GM23248 (cell line): ENCODE measurements around the gene C16orf89. TPM values are rescaled to one million over a fixed set of nuclear protein-coding genes. Genes with fewer than 3 reads are reported as not detected.

ENCODE experiments used
- DNase-seq: peaks from one replicate; pipeline ENCODE4 v3.0.0-alpha.2; 2015
- H2AFZ ChIP-seq: fragments of 200-600 bp; sonication (generic); 2 replicates; pipeline ENCODE4 v1.6.1; 2016; ENCODE audit warnings: antibody characterized with exemption
- H3F3A ChIP-seq: fragments of 200-600 bp; sonication (generic); 2 replicates; pipeline ENCODE4 v1.6.1; 2016; ENCODE audit warnings: mild to moderate bottlenecking, antibody characterized with exemption, mixed run types; ENCODE audit not compliant: insufficient read depth
- H3K27ac ChIP-seq: fragments of 200-600 bp; sonication (generic); 2 replicates; pipeline ENCODE4 v1.5.1; 2016; ENCODE audit warnings: mild to moderate bottlenecking
- H3K27me3 ChIP-seq: fragments of 200-600 bp; sonication (generic); replicated peaks from 2 replicates; pipeline ENCODE4 v1.6.1; 2016; ENCODE audit warnings: mild to moderate bottlenecking; ENCODE audit not compliant: insufficient read depth
- H3K36me3 ChIP-seq: fragments of 200-600 bp; sonication (generic); 2 replicates; pipeline ENCODE4 v1.6.1; 2016; ENCODE audit warnings: low read depth, mild to moderate bottlenecking
- H3K4me1 ChIP-seq: fragments of 200-600 bp; sonication (generic); 2 replicates; pipeline ENCODE4 v1.6.1; 2016; ENCODE audit warnings: mild to moderate bottlenecking; ENCODE audit not compliant: insufficient read depth
- H3K4me2 ChIP-seq: fragments of 200-600 bp; sonication (generic); one replicate; pipeline ENCODE4 v1.6.1; 2016; ENCODE audit warnings: mild to moderate bottlenecking; ENCODE audit not compliant: unreplicated experiment
- H3K4me3 ChIP-seq: fragments of 200-600 bp; sonication (generic); 2 replicates; pipeline ENCODE4 v1.5.1; 2016; ENCODE audit warnings: mild to moderate bottlenecking
- H3K79me2 ChIP-seq: fragments of 200-600 bp; sonication (generic); 2 replicates; pipeline ENCODE4 v1.6.1; 2016; ENCODE audit warnings: mild to moderate bottlenecking; ENCODE audit not compliant: insufficient read depth
- H3K9ac ChIP-seq: fragments of 200-600 bp; sonication (generic); 2 replicates; pipeline ENCODE4 v1.6.1; 2016; ENCODE audit warnings: mild to moderate bottlenecking
- H3K9me2 ChIP-seq: fragments of 200-600 bp; sonication (generic); 2 replicates; pipeline ENCODE4 v1.6.1; 2016; ENCODE audit warnings: mixed run types, mild to moderate bottlenecking, moderate library complexity; ENCODE audit not compliant: insufficient read depth
- H3K9me3 ChIP-seq: fragments of 200-600 bp; sonication (generic); one replicate; pipeline ENCODE4 v1.6.1; 2017; ENCODE audit warnings: low read depth
- H4K20me1 ChIP-seq: fragments of 200-600 bp; sonication (generic); 2 replicates; pipeline ENCODE4 v1.6.0; 2016; ENCODE audit not compliant: insufficient read depth
- EZH2 ChIP-seq: fragments of 200-600 bp; sonication (generic); IDR thresholded peaks from 2 replicates; pipeline ENCODE4 v1.6.1; 2018; ENCODE audit warnings: antibody characterized with exemption, mild to moderate bottlenecking; ENCODE audit not compliant: insufficient read depth, poor library complexity, severe bottlenecking
- EZH2phosphoT487 ChIP-seq: fragments of 200-600 bp; sonication (generic); IDR thresholded peaks from 2 replicates; pipeline ENCODE4 v1.6.1; 2018; ENCODE audit warnings: antibody characterized with exemption, moderate library complexity, mild to moderate bottlenecking, low read depth; ENCODE audit not compliant: insufficient read depth
- whole genome bisulfite sequencing, 2 experiments: methylation state at CpG; one replicate each; pipeline ENCODE4 v1.1.6; 2015 to 2017; ENCODE audit warnings: low lambda C conversion rate in 2 of 2, low coverage in 1 of 2; ENCODE audit errors: missing lambda C conversion rate in 2 of 2; 5-methylcytosine and 5-hydroxymethylcytosine counted together
- in situ Hi-C: fragments of 300-500 bp; cut with MboI; formaldehyde crosslinking; loops from 2 replicates; pipeline ENCODE4 v1.15.0; 2020
- polyA plus RNA-seq: library from polyadenylated mRNA; unstranded; fragments of >200 nt; fragmentation: Nextera tagmentation; extraction: Ambion mirVana; gene quantifications from 2 replicates; pipeline ENCODE4 v1.2.1, GENCODE V29; 2016
- total RNA-seq: library from RNA; depleted of rRNA; stranded (reverse); fragments of >200 nt; shearing (Covaris generic); gene quantifications from 2 replicates; pipeline ENCODE4 v1.2.3, GENCODE V29; 2014

Gene C16orf89
- total and polyA plus RNA-seq, 2 experiments from 2014 or later: not detected

GRCh38 chr16:5030251-5030870 lies 35.4 kb downstream of the C16orf89 start:
- Histone ChIP-seq H3K9me3 (no peaks in the 10 kb centered on the region), H3K9ac (no peak overlapping the region), H3K36me3 (no peaks in the 10 kb centered on the region), H3F3A (no peaks in the 10 kb centered on the region), H3K9me2 (no peaks in the 10 kb centered on the region), H3K27me3 (no peaks in the 10 kb centered on the region), H3K27ac (no peak overlapping the region), H3K79me2 (0 out of 2 replicates have a peak, but pooled peaks cover 4% of the 10 kb centered on the region), H3K4me3 (no peak overlapping the region), H3K4me2 (no peak overlapping the region), H2AFZ (no peak overlapping the region), H4K20me1 (no peaks in the 10 kb centered on the region), H3K4me1 (peaks cover 10% of the 10 kb centered on the region)
- in situ Hi-C loops: no loop called here
- TF ChIP-seq EZH2 (no peak), EZH2phosphoT487 (no peak)
- no peak for DNase-seq
- WGBS, 2 experiments: 87% methylated on average over 10 to 12 of the region's 12 CpGs

- 91 to 94% methylated on average over 18 of the region's 18 CpGs for WGBS, 2 experiments
- no peak overlapping the region for H3K4me2 ChIP-seq
- no peaks in the 10 kb centered on the region for H3K36me3 ChIP-seq
- 0 out of 2 replicates have a peak, but pooled peaks cover 4% of the 10 kb centered on the region for H3K79me2 ChIP-seq
- H3F3A ChIP-seq: no peaks in the 10 kb centered on the region
- H3K9me3 ChIP-seq: no peaks in the 10 kb centered on the region
- H3K4me1 ChIP-seq: peaks cover 4% of the 10 kb centered on the region
- no peak overlapping the region for H2AFZ ChIP-seq
- no peak overlapping the region for H3K4me3 ChIP-seq
- no peak for DNase-seq
- H3K27ac ChIP-seq: no peak overlapping the region
- H3K9me2 ChIP-seq: no peaks in the 10 kb centered on the region
- in situ Hi-C loops: no loop called here
- no peaks in the 10 kb centered on the region for H3K27me3 ChIP-seq
- H4K20me1 ChIP-seq: no peaks in the 10 kb centered on the region
- TF ChIP-seq EZH2 (no peak), EZH2phosphoT487 (no peak)
- no peak overlapping the region for H3K9ac ChIP-seq
Observed at GRCh38 chr16:5028950-5029475, 36.7 kb downstream of the C16orf89 start.

- in situ Hi-C loops: no loop called here
- Histone ChIP-seq H4K20me1 (no peaks in the 10 kb centered on the region), H3K27ac (no peak overlapping the region), H3K27me3 (no peaks in the 10 kb centered on the region), H2AFZ (no peak overlapping the region), H3K9me2 (no peaks in the 10 kb centered on the region), H3F3A (no peaks in the 10 kb centered on the region), H3K79me2 (0 out of 2 replicates have a peak, but pooled peaks cover 4% of the 10 kb centered on the region), H3K36me3 (no peaks in the 10 kb centered on the region), H3K9me3 (no peaks in the 10 kb centered on the region), H3K4me2 (no peak overlapping the region), H3K9ac (no peak overlapping the region), H3K4me1 (peaks cover 2% of the 10 kb centered on the region), H3K4me3 (no peak overlapping the region)
- no peak for DNase-seq
- WGBS, 2 experiments: 94% methylated on average over 32 of the region's 32 CpGs
- TF ChIP-seq EZH2 (no peak), EZH2phosphoT487 (no peak)
Observed at GRCh38 chr16:5027575-5028235, 38.1 kb downstream of the C16orf89 start.

- H3F3A ChIP-seq: no peaks in the 10 kb centered on the region
- WGBS, 2 experiments: 88 to 89% methylated on average over 7 of the region's 7 CpGs
- TF ChIP-seq EZH2phosphoT487 (no peak), EZH2 (no peak)
- H3K79me2 ChIP-seq: no peaks in the 10 kb centered on the region
- H3K9me3 ChIP-seq: no peaks in the 10 kb centered on the region
- H3K9ac ChIP-seq: no peak overlapping the region
- H3K4me3 ChIP-seq: no peak overlapping the region
- H3K4me2 ChIP-seq: no peak overlapping the region
- H3K27me3 ChIP-seq: no peaks in the 10 kb centered on the region
- in situ Hi-C loops: no loop called here
- H3K4me1 ChIP-seq: no peaks in the 10 kb centered on the region
- H2AFZ ChIP-seq: no peak overlapping the region
- no peaks in the 10 kb centered on the region for H4K20me1 ChIP-seq
- no peaks in the 10 kb centered on the region for H3K36me3 ChIP-seq
- no peaks in the 10 kb centered on the region for H3K9me2 ChIP-seq
- DNase-seq: no peak
- H3K27ac ChIP-seq: no peak overlapping the region
Observed at GRCh38 chr16:5027086-5027485, 38.7 kb downstream of the C16orf89 start.
